HEK293 (cell line): ENCODE data around the gene CCDC178.

ENCODE experiments used
- CTCF ChIP-seq: fragments of 450-650 bp; formaldehyde crosslinking; IDR thresholded peaks from 2 replicates; pipeline ENCODE4 v1.5.1; 2016; ENCODE audit warnings: missing biosample characterization, missing genetic modification characterization
- TCF7L2 ChIP-seq: IDR thresholded peaks from 2 replicates; pipeline ENCODE4 v1.6.1; 2011; ENCODE audit warnings: low read depth, mild to moderate bottlenecking, inconsistent platforms, low read length, moderate library complexity, borderline replicate concordance
- ZNF335 ChIP-seq: fragments of 450-650 bp; formaldehyde crosslinking; conservative IDR thresholded peaks from 2 replicates; pipeline ENCODE4 v1.5.1; 2016; ENCODE audit warnings: missing biosample characterization, missing genetic modification characterization
- ZNF350 ChIP-seq: fragments of 450-650 bp; formaldehyde crosslinking; IDR thresholded peaks from 2 replicates; pipeline ENCODE4 v1.5.0; 2017; ENCODE audit warnings: missing biosample characterization, mild to moderate bottlenecking, missing genetic modification characterization
- ZNF501 ChIP-seq: fragments of 450-650 bp; formaldehyde crosslinking; IDR thresholded peaks from 2 replicates; pipeline ENCODE4 v1.5.1; 2016; ENCODE audit warnings: missing biosample characterization, missing genetic modification characterization
- ZNF521 ChIP-seq: fragments of 450-650 bp; formaldehyde crosslinking; IDR thresholded peaks from 2 replicates; pipeline ENCODE4 v1.5.1; 2017; ENCODE audit warnings: missing biosample characterization, mild to moderate bottlenecking, missing genetic modification characterization
- ZNF549 ChIP-seq: fragments of 450-650 bp; IDR thresholded peaks from 2 replicates; pipeline ENCODE4 v1.5.1; 2018; ENCODE audit warnings: missing biosample characterization, missing genetic modification characterization, mild to moderate bottlenecking, inconsistent platforms, moderate library complexity
- ZNF558 ChIP-seq: fragments of 450-650 bp; formaldehyde crosslinking; IDR thresholded peaks from 2 replicates; pipeline ENCODE4 v1.5.1; 2016; ENCODE audit warnings: missing biosample characterization, missing genetic modification characterization
- ZNF571 ChIP-seq: fragments of 450-650 bp; formaldehyde crosslinking; IDR thresholded peaks from 2 replicates; pipeline ENCODE4 v1.5.0; 2017; ENCODE audit warnings: missing biosample characterization, missing genetic modification characterization
- ZNF785 ChIP-seq: fragments of 450-650 bp; formaldehyde crosslinking; IDR thresholded peaks from 2 replicates; pipeline ENCODE4 v1.5.1; 2016; ENCODE audit warnings: missing biosample characterization, missing genetic modification characterization

- TF ChIP-seq CTCF (tag by site-specific recombination) (no peak), ZNF350 (tag by site-specific recombination) (no peak), ZNF571 (tag by site-specific recombination) (no peak), ZNF785 (tag by site-specific recombination) (no peak), ZNF501 (no peak), ZNF335 (no peak), ZNF558 (tag by site-specific recombination) (no peak), ZNF521 (tag by site-specific recombination) (no peak), TCF7L2 (no peak), ZNF549 (tag by site-specific recombination) (no peak)
These were observed 257.4 kb downstream of the CCDC178 start for GRCh38 chr18:33183136-33183535.
